ENCODE results near the gene PIGBOS1. TPM values are rescaled to one million over a fixed set of nuclear protein-coding genes. Genes with fewer than 3 reads are reported as not detected.
A peak's percentile ranks its signal among the peaks of the same experiment; 100 is the strongest.

Gene PIGBOS1
- polyA plus RNA-seq, 1 of the 3 experiments (the other 2 are of a cell fraction): 18.2 TPM

GRCh38 chr15:55344206-55344605, 25.3 kb upstream of the PIGBOS1 start:
- Histone ChIP-seq H3K9me3 (no peaks in the 10 kb centered on the region), H3K27ac (ENCODE audit: low read depth in 2 of 2, low read length in 1 of 2) (peak overlapping the region; percentile 9 to 94; a peak in 3 of 4 replicates), H2AFZ (ENCODE audit: low read depth) (no peak overlapping the region), H3K9ac (no peak overlapping the region), H3K36me3 (replicated peaks in 1 of 2; ENCODE audit: control insufficient read depth in 1 of 2, insufficient read depth in 2 of 2, low read length in 1 of 2) (peaks cover 3 to 26% of the 10 kb centered on the region in 2 experiments), H3K4me2 (no peak overlapping the region; the same call in 1 of the 2 replicates), H3K9me2 (no peaks in the 10 kb centered on the region), H3F3A (replicated peaks; ENCODE audit: insufficient read depth) (peaks cover 4% of the 10 kb centered on the region), H3K4me1 (ENCODE audit: control insufficient read depth in 1 of 2, insufficient read depth in 2 of 2, low read depth in 1 of 2, low read length in 1 of 2) (peaks cover 9 to 16% of the 10 kb centered on the region in 2 experiments; a peak in 3 of 4 replicates), H4K20me1 (ENCODE audit: insufficient read depth) (no peaks in the 10 kb centered on the region), H3K4me3 (ENCODE audit: low read depth in 2 of 2, low read length in 1 of 2) (no peak overlapping the region), H3K27me3 (ENCODE audit: insufficient read depth) (no peaks in the 10 kb centered on the region), H3K79me2 (ENCODE audit: insufficient read depth) (no peaks in the 10 kb centered on the region)
- ChIA-PET CTCF (interaction anchor here (0.7 to 1.3 kb wide), 2 partner anchors 10 to 34 kb away, joined by 3 to 4 read pairs; no protein-coding TSS in a partner anchor), POLR2A (no interaction called here)
- DNase-seq: no peak
- TF ChIP-seq EP300 (IDR thresholded peaks at IDR 0.05; ENCODE audit: borderline replicate concordance in 1 of 2, low read depth in 1 of 2, low read length in 1 of 2): no peak
- TF ChIP-seq, protein P1, sequence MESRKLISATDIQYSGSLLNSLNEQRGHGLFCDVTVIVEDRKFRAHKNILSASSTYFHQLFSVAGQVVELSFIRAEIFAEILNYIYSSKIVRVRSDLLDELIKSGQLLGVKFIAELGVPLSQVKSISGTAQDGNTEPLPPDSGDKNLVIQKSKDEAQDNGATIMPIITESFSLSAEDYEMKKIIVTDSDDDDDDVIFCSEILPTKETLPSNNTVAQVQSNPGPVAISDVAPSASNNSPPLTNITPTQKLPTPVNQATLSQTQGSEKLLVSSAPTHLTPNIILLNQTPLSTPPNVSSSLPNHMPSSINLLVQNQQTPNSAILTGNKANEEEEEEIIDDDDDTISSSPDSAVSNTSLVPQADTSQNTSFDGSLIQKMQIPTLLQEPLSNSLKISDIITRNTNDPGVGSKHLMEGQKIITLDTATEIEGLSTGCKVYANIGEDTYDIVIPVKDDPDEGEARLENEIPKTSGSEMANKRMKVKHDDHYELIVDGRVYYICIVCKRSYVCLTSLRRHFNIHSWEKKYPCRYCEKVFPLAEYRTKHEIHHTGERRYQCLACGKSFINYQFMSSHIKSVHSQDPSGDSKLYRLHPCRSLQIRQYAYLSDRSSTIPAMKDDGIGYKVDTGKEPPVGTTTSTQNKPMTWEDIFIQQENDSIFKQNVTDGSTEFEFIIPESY (IDR thresholded peaks at IDR 0.05; ENCODE audit: borderline replicate concordance, low read depth): no peak
- no peak for TF ChIP-seq IRF3 (IDR thresholded peaks at IDR 0.05; ENCODE audit: low read depth, low read length)
- TF ChIP-seq GATA2 (CRISPR knock-in tag; IDR thresholded peaks at IDR 0.05): no peak
- TF ChIP-seq FOXM1 (IDR thresholded peaks at IDR 0.05; ENCODE audit: low read depth): no peak
- no peak for TF ChIP-seq TEAD4 (IDR thresholded peaks at IDR 0.05; ENCODE audit: borderline replicate concordance, insufficient read depth)
- no peak for TF ChIP-seq CHD2 (IDR thresholded peaks at IDR 0.05; ENCODE audit: low read length, partially characterized antibody)
- TF ChIP-seq MEF2A (IDR thresholded peaks at IDR 0.05; ENCODE audit: borderline replicate concordance, low read depth): no peak
- no peak for TF ChIP-seq SIN3A (IDR thresholded peaks at IDR 0.05; ENCODE audit: borderline replicate concordance, low read depth, low read length)
- TF ChIP-seq FOXJ3 (CRISPR knock-in tag; IDR thresholded peaks at IDR 0.05): no peak
- no peak for TF ChIP-seq TAF1 (IDR thresholded peaks at IDR 0.05; ENCODE audit: borderline replicate concordance, low read depth, low read length)
- no peak for TF ChIP-seq ELF1 (IDR thresholded peaks at IDR 0.05)
- TF ChIP-seq, protein P2, sequence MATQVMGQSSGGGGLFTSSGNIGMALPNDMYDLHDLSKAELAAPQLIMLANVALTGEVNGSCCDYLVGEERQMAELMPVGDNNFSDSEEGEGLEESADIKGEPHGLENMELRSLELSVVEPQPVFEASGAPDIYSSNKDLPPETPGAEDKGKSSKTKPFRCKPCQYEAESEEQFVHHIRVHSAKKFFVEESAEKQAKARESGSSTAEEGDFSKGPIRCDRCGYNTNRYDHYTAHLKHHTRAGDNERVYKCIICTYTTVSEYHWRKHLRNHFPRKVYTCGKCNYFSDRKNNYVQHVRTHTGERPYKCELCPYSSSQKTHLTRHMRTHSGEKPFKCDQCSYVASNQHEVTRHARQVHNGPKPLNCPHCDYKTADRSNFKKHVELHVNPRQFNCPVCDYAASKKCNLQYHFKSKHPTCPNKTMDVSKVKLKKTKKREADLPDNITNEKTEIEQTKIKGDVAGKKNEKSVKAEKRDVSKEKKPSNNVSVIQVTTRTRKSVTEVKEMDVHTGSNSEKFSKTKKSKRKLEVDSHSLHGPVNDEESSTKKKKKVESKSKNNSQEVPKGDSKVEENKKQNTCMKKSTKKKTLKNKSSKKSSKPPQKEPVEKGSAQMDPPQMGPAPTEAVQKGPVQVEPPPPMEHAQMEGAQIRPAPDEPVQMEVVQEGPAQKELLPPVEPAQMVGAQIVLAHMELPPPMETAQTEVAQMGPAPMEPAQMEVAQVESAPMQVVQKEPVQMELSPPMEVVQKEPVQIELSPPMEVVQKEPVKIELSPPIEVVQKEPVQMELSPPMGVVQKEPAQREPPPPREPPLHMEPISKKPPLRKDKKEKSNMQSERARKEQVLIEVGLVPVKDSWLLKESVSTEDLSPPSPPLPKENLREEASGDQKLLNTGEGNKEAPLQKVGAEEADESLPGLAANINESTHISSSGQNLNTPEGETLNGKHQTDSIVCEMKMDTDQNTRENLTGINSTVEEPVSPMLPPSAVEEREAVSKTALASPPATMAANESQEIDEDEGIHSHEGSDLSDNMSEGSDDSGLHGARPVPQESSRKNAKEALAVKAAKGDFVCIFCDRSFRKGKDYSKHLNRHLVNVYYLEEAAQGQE (IDR thresholded peaks at IDR 0.05; ENCODE audit: low read depth, low read length): no peak
- TF ChIP-seq RAD21 (IDR thresholded peaks at IDR 0.05; ENCODE audit: low read length): no peak
- TF ChIP-seq RXRA (IDR thresholded peaks at IDR 0.05; ENCODE audit: borderline replicate concordance, low read depth): no peak
- no peak for TF ChIP-seq MAX (IDR thresholded peaks at IDR 0.05; ENCODE audit: low read depth)
- no peak for TF ChIP-seq MXI1 (IDR thresholded peaks at IDR 0.05; ENCODE audit: low read depth, low read length)
- TF ChIP-seq TCF12 (IDR thresholded peaks at IDR 0.05): no peak
- TF ChIP-seq, protein P3, sequence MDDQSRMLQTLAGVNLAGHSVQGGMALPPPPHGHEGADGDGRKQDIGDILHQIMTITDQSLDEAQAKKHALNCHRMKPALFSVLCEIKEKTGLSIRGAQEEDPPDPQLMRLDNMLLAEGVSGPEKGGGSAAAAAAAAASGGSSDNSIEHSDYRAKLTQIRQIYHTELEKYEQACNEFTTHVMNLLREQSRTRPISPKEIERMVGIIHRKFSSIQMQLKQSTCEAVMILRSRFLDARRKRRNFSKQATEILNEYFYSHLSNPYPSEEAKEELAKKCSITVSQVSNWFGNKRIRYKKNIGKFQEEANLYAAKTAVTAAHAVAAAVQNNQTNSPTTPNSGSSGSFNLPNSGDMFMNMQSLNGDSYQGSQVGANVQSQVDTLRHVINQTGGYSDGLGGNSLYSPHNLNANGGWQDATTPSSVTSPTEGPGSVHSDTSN (IDR thresholded peaks at IDR 0.05): no peak
- WGBS (ENCODE audit: low lambda C conversion rate): 89% methylated on average over 2 of the region's 2 CpGs
